GM12878 (cell line): ENCODE results near the gene ANTKMT. TPM values are rescaled to one million over a fixed set of nuclear protein-coding genes. Genes with fewer than 3 reads are reported as not detected.

ENCODE experiments used
- ATAC-seq: fragments of 200-7000 bp; cut with Tn5 transposase; 3 replicates; pipeline ENCODE4 v1.9.1; 2020; ENCODE audit warnings: mild to moderate bottlenecking, moderate library complexity
- BruUV-seq: library from RNA; stranded (reverse); fragments of 400-500 nt; replicated peaks from 2 replicates; lab custom pipeline; 2021; lab: Mats Ljungman, UMichigan
- CTCF ChIA-PET: fragments of 300-600 bp; sonication (Branson Sonifier 250); formaldehyde crosslinking; extraction: SDS; loops from one replicate; lab custom pipeline; 2021; ENCODE audit warnings: inconsistent platforms; lab: Yijun Ruan, JAX
- POLR2A ChIA-PET: fragments of 350-600 bp; formaldehyde crosslinking; extraction: SDS; loops from one replicate; lab custom pipeline; 2021; ENCODE audit warnings: inconsistent platforms; lab: Charles Lee
- RAD21 ChIA-PET: fragments of 300-600 bp; sonication (Branson Sonifier 250); formaldehyde crosslinking; loops from one replicate; lab custom pipeline; 2023; ENCODE audit warnings: antibody characterized with exemption; ENCODE audit not compliant: unreplicated experiment; lab: Charles Lee
- SMC1A ChIA-PET: fragments of 300-600 bp; sonication (Branson Sonifier 250); formaldehyde crosslinking; loops from one replicate; lab custom pipeline; 2023; ENCODE audit not compliant: unreplicated experiment, uncharacterized antibody; lab: Charles Lee
- DNase-seq: peaks from one replicate; pipeline ENCODE4 v3.0.0-alpha.2; 2011; ENCODE audit warnings: low read depth, low spot score
- FAIRE-seq: peaks from 3 replicates; lab custom pipeline; 2011; peaks lifted over from hg19 to GRCh38; lab: Jason Lieb, UNC
- H2AFZ ChIP-seq: 2 replicates; pipeline ENCODE4 v1.6.0; 2011; ENCODE audit warnings: low read depth, low read length, control low read depth; ENCODE audit not compliant: control insufficient read depth
- H3K27ac ChIP-seq: 2 replicates; pipeline ENCODE4 v1.5.1; 2011; ENCODE audit warnings: control low read depth; ENCODE audit not compliant: control insufficient read depth, insufficient read depth
- H3K27me3 ChIP-seq, 2 experiments: replicated peaks in 1 of 2; 2 replicates each; pipeline versions ENCODE4 v1.6.0 to v1.6.1; 2011; ENCODE audit warnings: low read length in 1 of 2; ENCODE audit not compliant: control insufficient read depth in 2 of 2, insufficient read depth in 2 of 2
- H3K36me3 ChIP-seq, 2 experiments: 2 replicates each; pipeline ENCODE4 v1.5.1; 2011; ENCODE audit warnings: low read length in 1 of 2; ENCODE audit not compliant: control insufficient read depth in 2 of 2, insufficient read depth in 2 of 2
- H3K4me1 ChIP-seq: 2 replicates; pipeline ENCODE4 v1.6.1; 2011; ENCODE audit warnings: mild to moderate bottlenecking, low read length, moderate library complexity, mixed read lengths; ENCODE audit not compliant: control insufficient read depth, insufficient read depth
- H3K4me2 ChIP-seq: 2 replicates; pipeline ENCODE4 v1.6.0; 2011; ENCODE audit warnings: control low read depth; ENCODE audit not compliant: control insufficient read depth, insufficient read depth
- H3K4me3 ChIP-seq: fragments of 200-600 bp; sonication (generic); 2 replicates; pipeline ENCODE4 v1.5.1; 2016
- H3K79me2 ChIP-seq: 2 replicates; pipeline ENCODE4 v1.6.0; 2011; ENCODE audit warnings: low read length; ENCODE audit not compliant: control insufficient read depth, insufficient read depth
- H3K9ac ChIP-seq: 2 replicates; pipeline ENCODE4 v1.8.0; 2011; ENCODE audit warnings: low read length, control low read depth, mixed read lengths; ENCODE audit not compliant: control insufficient read depth, insufficient read depth
- H3K9me3 ChIP-seq: replicated peaks from 3 replicates; pipeline ENCODE4 v1.5.1; 2011; ENCODE audit warnings: mild to moderate bottlenecking, low read length; ENCODE audit not compliant: control insufficient read depth, insufficient read depth
- H4K20me1 ChIP-seq: 2 replicates; pipeline ENCODE4 v1.6.0; 2011; ENCODE audit not compliant: control insufficient read depth, insufficient read depth
- LARP7 ChIP-seq: fragments of 450-650 bp; IDR thresholded peaks from 2 replicates; pipeline ENCODE4 v1.6.1; 2017; ENCODE audit warnings: mild to moderate bottlenecking
- MYB ChIP-seq: fragments of 150-350 bp; IDR thresholded peaks from 2 replicates; pipeline ENCODE4 v1.6.1; 2014; ENCODE audit warnings: mild to moderate bottlenecking, low read depth, low read length, borderline replicate concordance
- NR2C1 ChIP-seq: fragments of 450-650 bp; IDR thresholded peaks from 2 replicates; pipeline ENCODE4 v1.6.1; 2017; ENCODE audit warnings: antibody characterized with exemption, mild to moderate bottlenecking, moderate library complexity
- NR2F1 ChIP-seq: fragments of 450-650 bp; conservative IDR thresholded peaks from 2 replicates; pipeline ENCODE4 v1.6.1; 2017; ENCODE audit warnings: mild to moderate bottlenecking
- YY1 ChIP-seq: IDR thresholded peaks from 2 replicates; pipeline ENCODE4 v1.6.1; 2011; ENCODE audit warnings: low read depth, mild to moderate bottlenecking, low read length
- ZNF384 ChIP-seq: IDR thresholded peaks from 2 replicates; pipeline ENCODE4 v1.6.1; 2012; ENCODE audit warnings: low read depth, mild to moderate bottlenecking, low read length, improper control_type of control experiment, borderline replicate concordance
- WGBS: methylation state at CpG from one replicate; pipeline ENCODE4 v1.1.6; 2016; ENCODE audit warnings: low lambda C conversion rate; ENCODE audit not compliant: insufficient replicate concordance, insufficient coverage; ENCODE audit errors: missing lambda C conversion rate; 5-methylcytosine and 5-hydroxymethylcytosine counted together
- in situ Hi-C: fragments of 300-500 bp; cut with MboI; formaldehyde crosslinking; loops from 9 replicates; pipeline ENCODE4 v1.14.3; 2018; ENCODE audit warnings: mixed read lengths
- intact Hi-C: fragments of 100-400 bp; cut with micrococcal nuclease; formaldehyde crosslinking; loops from one replicate; pipeline ENCODE4 v1.14.2; 2022; ENCODE audit not compliant: unreplicated experiment
- polyA plus RNA-seq, 11 experiments: library from polyadenylated mRNA; depleted of rRNA in 4 of 11; unstranded in 6 of 11; stranded (reverse) in 5 of 11; fragments of >200 nt; fragmentation: Nextera tagmentation in 4 of 11; fragmentation: Illumina TruSeq in 1 of 11; extraction: Ambion mirVana in 4 of 11; extraction: Trizol in 1 of 11; gene quantifications; 1 replicate in 1 of 11; 2 replicates in 10 of 11; pipeline versions ENCODE4 v1.2.1 to v1.2.3, GENCODE V29; 2011 to 2016; ENCODE audit warnings: inconsistent platforms in 2 of 11, missing spikeins in 2 of 11, low read depth in 1 of 11
- total RNA-seq, 4 experiments: library from RNA; depleted of rRNA in 3 of 4; stranded (reverse); fragments of >200 nt in 3 of 4; fragmentation: Illumina TruSeq in 1 of 4; extraction: Trizol in 1 of 4; gene quantifications; 2 replicates each; pipeline versions ENCODE4 v1.2.1 to v1.2.3, GENCODE V29; 2013 to 2021
- TF ChIP-seq, protein P1 (sequence below): IDR thresholded peaks from 2 replicates; pipeline ENCODE4 v1.6.1; 2011; ENCODE audit warnings: low read depth, low read length, improper control_type of control experiment, borderline replicate concordance
- TF ChIP-seq, protein P2 (sequence below): IDR thresholded peaks from 2 replicates; pipeline ENCODE4 v1.6.1; 2011; ENCODE audit warnings: mild to moderate bottlenecking, low read depth, low read length, moderate library complexity; ENCODE audit not compliant: insufficient replicate concordance
- TF ChIP-seq, protein P3 (sequence below): fragments of 450-650 bp; IDR thresholded peaks from 2 replicates; pipeline ENCODE4 v1.6.1; 2016; ENCODE audit warnings: mild to moderate bottlenecking
- TF ChIP-seq, protein P4 (sequence below): fragments of 450-650 bp; IDR thresholded peaks from 2 replicates; pipeline ENCODE4 v1.6.1; 2017; ENCODE audit warnings: low read depth, mild to moderate bottlenecking, moderate library complexity
- TF ChIP-seq, protein P5 (sequence below), 3 experiments: IDR thresholded peaks in 2 of 3; conservative IDR thresholded peaks in 1 of 3; 2 replicates each; pipeline ENCODE4 v1.5.1; 2011; ENCODE audit warnings: low read depth in 3 of 3, low read length in 3 of 3, mild to moderate bottlenecking in 3 of 3, control low read depth in 2 of 3, moderate library complexity in 2 of 3, inconsistent platforms in 1 of 3, mixed read lengths in 1 of 3; ENCODE audit not compliant: control insufficient read depth in 2 of 3, insufficient read depth in 1 of 3; ENCODE audit errors: extremely low read depth in 1 of 3
- TF ChIP-seq, protein P6 (sequence below): IDR thresholded peaks from 2 replicates; pipeline ENCODE4 v1.6.1; 2012; ENCODE audit warnings: low read length, inconsistent platforms

The ANTKMT gene
- total and polyA plus RNA-seq, 10 of the 15 experiments (the other 5 are each of a cell fraction or from before 2014, with no cell fraction given): 0.58 to 60.5 (median 25.8) TPM

DNA sequence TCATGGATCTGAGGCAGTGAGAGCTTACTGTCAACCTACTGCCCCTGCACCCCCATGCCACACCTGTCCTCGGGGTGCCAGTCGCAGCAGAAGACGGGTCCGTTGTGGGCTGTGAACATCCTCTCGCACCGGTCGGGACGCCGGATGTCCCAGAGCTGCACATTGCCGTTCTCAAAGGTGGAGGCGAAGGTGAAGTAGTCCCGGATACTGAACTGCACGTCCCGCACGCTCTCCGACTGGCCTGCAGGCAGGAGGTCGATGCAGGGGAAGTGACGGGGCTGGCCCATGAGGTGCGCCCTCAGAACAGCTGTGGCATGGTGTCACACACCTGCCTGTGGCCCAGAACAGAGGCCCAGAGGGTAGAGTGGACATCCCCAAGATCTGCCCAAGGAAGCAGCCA, 33.4 kb upstream of the ANTKMT start (continued):
- TF ChIP-seq, protein P1, sequence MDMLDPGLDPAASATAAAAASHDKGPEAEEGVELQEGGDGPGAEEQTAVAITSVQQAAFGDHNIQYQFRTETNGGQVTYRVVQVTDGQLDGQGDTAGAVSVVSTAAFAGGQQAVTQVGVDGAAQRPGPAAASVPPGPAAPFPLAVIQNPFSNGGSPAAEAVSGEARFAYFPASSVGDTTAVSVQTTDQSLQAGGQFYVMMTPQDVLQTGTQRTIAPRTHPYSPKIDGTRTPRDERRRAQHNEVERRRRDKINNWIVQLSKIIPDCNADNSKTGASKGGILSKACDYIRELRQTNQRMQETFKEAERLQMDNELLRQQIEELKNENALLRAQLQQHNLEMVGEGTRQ: no peak
- TF ChIP-seq ZNF384 (no peak), LARP7 (no peak), MYB (no peak)

DNA sequence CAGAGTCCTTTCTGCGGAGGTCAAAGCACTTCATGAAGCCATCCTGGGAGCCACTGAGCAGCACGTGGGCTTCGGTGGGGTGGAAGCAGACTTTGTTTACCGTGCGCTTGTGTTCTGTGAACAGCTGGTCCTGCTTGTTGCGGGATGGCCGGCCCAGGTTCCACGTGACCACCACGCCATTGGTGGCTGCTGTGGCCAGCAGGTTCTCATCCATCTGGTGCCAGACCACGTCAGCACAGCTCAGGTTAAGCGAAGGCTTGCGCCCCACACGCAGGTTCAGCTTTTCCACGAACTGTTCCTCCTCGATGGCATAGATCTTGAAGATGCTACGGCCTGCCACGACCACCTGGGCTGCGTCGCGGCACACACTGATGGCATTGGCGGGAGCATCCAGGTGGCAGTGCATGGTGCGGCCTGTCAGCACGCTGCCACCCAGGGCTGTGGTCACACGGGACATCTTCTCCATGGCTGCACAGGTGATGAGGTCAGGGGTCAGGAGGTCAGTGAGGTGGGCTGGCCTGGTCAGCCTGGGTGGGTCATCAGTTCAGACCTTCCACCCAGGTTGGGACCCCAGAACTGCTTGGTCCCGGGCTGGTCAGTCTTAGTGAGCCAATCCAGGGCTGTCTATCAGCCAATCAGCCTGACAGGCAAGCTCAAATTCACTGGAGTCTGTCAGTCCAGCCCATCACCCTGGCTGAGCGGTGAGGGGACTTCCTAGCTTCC, 31.6 kb upstream of the ANTKMT start:
- ChIA-PET POLR2A (interaction anchor here (0.9 to 2.0 kb wide), 2 partner anchors 8 to 20 kb away, joined by 3 to 13 read pairs; partner anchors contain the start of gene STUB1), CTCF (interaction anchor here (1.0 to 1.6 kb wide), 4 partner anchors 9 to 97 kb away, joined by 3 to 4 read pairs (median 3); partner anchors contain the start of gene STUB1), RAD21 (interaction anchor here (1.0 kb wide), 2 partner anchors 8 to 22 kb away, joined by 3 to 4 read pairs; partner anchors contain the start of gene RHOT2), SMC1A (no interaction called here)
- intact Hi-C loops (no loop called here), in situ Hi-C loops (no loop called here)
- 78% methylated on average over 26 of the region's 26 CpGs for WGBS
- no peak for ATAC-seq
- Histone ChIP-seq H4K20me1 (no peaks in the 10 kb centered on the region), H3K36me3 (peaks cover 0 to 6% of the 10 kb centered on the region in 2 experiments; a peak in 2 of 4 replicates), H3K79me2 (peaks cover 9% of the 10 kb centered on the region), H3K27ac (peak overlapping the region; percentile 73), H3K9me3 (no peaks in the 10 kb centered on the region; the same call in 2 of the 3 replicates), H3K4me3 (peak overlapping the region; percentile 93), H3K4me2 (peak overlapping the region; percentile 88), H3K4me1 (peaks cover 4% of the 10 kb centered on the region), H3K27me3 (peaks cover 0 to 1% of the 10 kb centered on the region in 2 experiments; a peak in 1 of 4 replicates), H2AFZ (no peak overlapping the region), H3K9ac (peak overlapping the region; percentile 96)
- no TSS peak for BruUV-seq
- DNase-seq: no peak
- no peak for FAIRE-seq
- TF ChIP-seq, protein P2, sequence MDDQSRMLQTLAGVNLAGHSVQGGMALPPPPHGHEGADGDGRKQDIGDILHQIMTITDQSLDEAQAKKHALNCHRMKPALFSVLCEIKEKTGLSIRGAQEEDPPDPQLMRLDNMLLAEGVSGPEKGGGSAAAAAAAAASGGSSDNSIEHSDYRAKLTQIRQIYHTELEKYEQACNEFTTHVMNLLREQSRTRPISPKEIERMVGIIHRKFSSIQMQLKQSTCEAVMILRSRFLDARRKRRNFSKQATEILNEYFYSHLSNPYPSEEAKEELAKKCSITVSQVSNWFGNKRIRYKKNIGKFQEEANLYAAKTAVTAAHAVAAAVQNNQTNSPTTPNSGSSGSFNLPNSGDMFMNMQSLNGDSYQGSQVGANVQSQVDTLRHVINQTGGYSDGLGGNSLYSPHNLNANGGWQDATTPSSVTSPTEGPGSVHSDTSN: peak; percentile 56
- TF ChIP-seq, protein P3, sequence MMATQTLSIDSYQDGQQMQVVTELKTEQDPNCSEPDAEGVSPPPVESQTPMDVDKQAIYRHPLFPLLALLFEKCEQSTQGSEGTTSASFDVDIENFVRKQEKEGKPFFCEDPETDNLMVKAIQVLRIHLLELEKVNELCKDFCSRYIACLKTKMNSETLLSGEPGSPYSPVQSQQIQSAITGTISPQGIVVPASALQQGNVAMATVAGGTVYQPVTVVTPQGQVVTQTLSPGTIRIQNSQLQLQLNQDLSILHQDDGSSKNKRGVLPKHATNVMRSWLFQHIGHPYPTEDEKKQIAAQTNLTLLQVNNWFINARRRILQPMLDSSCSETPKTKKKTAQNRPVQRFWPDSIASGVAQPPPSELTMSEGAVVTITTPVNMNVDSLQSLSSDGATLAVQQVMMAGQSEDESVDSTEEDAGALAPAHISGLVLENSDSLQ: peak; percentile 71; the same call in 1 of the 2 replicates
- 0 out of 2 replicates have a peak, but pooled peaks have one; percentile 28 for TF ChIP-seq NR2C1
- TF ChIP-seq, protein P4, sequence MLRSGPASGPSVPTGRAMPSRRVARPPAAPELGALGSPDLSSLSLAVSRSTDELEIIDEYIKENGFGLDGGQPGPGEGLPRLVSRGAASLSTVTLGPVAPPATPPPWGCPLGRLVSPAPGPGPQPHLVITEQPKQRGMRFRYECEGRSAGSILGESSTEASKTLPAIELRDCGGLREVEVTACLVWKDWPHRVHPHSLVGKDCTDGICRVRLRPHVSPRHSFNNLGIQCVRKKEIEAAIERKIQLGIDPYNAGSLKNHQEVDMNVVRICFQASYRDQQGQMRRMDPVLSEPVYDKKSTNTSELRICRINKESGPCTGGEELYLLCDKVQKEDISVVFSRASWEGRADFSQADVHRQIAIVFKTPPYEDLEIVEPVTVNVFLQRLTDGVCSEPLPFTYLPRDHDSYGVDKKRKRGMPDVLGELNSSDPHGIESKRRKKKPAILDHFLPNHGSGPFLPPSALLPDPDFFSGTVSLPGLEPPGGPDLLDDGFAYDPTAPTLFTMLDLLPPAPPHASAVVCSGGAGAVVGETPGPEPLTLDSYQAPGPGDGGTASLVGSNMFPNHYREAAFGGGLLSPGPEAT: no peak
- TF ChIP-seq, protein P5, sequence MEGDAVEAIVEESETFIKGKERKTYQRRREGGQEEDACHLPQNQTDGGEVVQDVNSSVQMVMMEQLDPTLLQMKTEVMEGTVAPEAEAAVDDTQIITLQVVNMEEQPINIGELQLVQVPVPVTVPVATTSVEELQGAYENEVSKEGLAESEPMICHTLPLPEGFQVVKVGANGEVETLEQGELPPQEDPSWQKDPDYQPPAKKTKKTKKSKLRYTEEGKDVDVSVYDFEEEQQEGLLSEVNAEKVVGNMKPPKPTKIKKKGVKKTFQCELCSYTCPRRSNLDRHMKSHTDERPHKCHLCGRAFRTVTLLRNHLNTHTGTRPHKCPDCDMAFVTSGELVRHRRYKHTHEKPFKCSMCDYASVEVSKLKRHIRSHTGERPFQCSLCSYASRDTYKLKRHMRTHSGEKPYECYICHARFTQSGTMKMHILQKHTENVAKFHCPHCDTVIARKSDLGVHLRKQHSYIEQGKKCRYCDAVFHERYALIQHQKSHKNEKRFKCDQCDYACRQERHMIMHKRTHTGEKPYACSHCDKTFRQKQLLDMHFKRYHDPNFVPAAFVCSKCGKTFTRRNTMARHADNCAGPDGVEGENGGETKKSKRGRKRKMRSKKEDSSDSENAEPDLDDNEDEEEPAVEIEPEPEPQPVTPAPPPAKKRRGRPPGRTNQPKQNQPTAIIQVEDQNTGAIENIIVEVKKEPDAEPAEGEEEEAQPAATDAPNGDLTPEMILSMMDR (IDR thresholded peaks at IDR 0.05 in 2 of 3, conservative IDR thresholded peaks at IDR 0.05 in 1 of 3; ENCODE audit: control insufficient read depth in 2 of 3, extremely low read depth in 1 of 3, insufficient read depth in 1 of 3, low read depth in 3 of 3, low read length in 3 of 3): no peak
- no peak for TF ChIP-seq YY1
- TF ChIP-seq, protein P6, sequence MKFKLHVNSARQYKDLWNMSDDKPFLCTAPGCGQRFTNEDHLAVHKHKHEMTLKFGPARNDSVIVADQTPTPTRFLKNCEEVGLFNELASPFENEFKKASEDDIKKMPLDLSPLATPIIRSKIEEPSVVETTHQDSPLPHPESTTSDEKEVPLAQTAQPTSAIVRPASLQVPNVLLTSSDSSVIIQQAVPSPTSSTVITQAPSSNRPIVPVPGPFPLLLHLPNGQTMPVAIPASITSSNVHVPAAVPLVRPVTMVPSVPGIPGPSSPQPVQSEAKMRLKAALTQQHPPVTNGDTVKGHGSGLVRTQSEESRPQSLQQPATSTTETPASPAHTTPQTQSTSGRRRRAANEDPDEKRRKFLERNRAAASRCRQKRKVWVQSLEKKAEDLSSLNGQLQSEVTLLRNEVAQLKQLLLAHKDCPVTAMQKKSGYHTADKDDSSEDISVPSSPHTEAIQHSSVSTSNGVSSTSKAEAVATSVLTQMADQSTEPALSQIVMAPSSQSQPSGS: no peak
- peak; percentile 71; the same call in 1 of the 2 replicates for TF ChIP-seq NR2F1
